Activated CD4-positive, alpha-beta T cell treated with anti-CD3 and anti-CD28 coated beads, Interleukin-2, amount 10 ng/mL, durations not matched to agents 7 days and 5 days (primary cell): ENCODE data around the gene SLC2A9. TPM values are rescaled to one million over a fixed set of nuclear protein-coding genes. Genes with fewer than 3 reads are reported as not detected.

ENCODE experiments used
- total RNA-seq, 2 experiments: library from RNA; stranded (reverse); gene quantifications; one replicate each; pipeline ENCODE4 v1.2.3, GENCODE V29; 2021

The SLC2A9 gene
- total RNA-seq, 2 experiments from 2014 or later, result 1.5 to 2.0 TPM

Other genes with a start within 250 kb of the SLC2A9 start
- gene DRD5, start 239.9 kb downstream of the SLC2A9 start, total RNA-seq, result not detected
- gene WDR1, start 95.3 kb upstream of the SLC2A9 start, total RNA-seq, result 100 to 1,000 TPM; 452 to 454 TPM